GM12873 (cell line): ENCODE results near the gene DTHD1.

Source experiments
- CTCF ChIP-seq: IDR thresholded peaks from 2 replicates; pipeline ENCODE4 v1.5.1; 2012; ENCODE audit warnings: low read depth, mild to moderate bottlenecking, moderate library complexity, low read length, control low read depth; ENCODE audit not compliant: insufficient read depth; ENCODE audit errors: missing control alignments

DTHD1 gene

GRCh38 chr4:36385951-36386571 is 104.6 kb downstream of the DTHD1 start:
- no peak for TF ChIP-seq CTCF

- TF ChIP-seq CTCF = peak; percentile 16
Observed at GRCh38 chr4:36386691-36387090, 105.3 kb downstream of the DTHD1 start.

GRCh38 chr4:36388710-36389109 is 107.3 kb downstream of the DTHD1 start:
- no peak for TF ChIP-seq CTCF

- no peak for TF ChIP-seq CTCF
Observed at GRCh38 chr4:36391411-36391810, 110.0 kb downstream of the DTHD1 start.

- no peak for TF ChIP-seq CTCF
Observed at GRCh38 chr4:36392024-36392423, 110.6 kb downstream of the DTHD1 start.

GRCh38 chr4:36392916-36393315 is 111.5 kb downstream of the DTHD1 start:
- no peak for TF ChIP-seq CTCF
